ENCODE data around the gene MMP15. TPM values are rescaled to one million over a fixed set of nuclear protein-coding genes. Genes with fewer than 3 reads are reported as not detected.

Gene MMP15
- total and polyA plus RNA-seq, 2 of the 13 experiments (the other 11 are each of a cell fraction or from before 2014, with no cell fraction given) = 35.2 to 44.9 TPM

DNA sequence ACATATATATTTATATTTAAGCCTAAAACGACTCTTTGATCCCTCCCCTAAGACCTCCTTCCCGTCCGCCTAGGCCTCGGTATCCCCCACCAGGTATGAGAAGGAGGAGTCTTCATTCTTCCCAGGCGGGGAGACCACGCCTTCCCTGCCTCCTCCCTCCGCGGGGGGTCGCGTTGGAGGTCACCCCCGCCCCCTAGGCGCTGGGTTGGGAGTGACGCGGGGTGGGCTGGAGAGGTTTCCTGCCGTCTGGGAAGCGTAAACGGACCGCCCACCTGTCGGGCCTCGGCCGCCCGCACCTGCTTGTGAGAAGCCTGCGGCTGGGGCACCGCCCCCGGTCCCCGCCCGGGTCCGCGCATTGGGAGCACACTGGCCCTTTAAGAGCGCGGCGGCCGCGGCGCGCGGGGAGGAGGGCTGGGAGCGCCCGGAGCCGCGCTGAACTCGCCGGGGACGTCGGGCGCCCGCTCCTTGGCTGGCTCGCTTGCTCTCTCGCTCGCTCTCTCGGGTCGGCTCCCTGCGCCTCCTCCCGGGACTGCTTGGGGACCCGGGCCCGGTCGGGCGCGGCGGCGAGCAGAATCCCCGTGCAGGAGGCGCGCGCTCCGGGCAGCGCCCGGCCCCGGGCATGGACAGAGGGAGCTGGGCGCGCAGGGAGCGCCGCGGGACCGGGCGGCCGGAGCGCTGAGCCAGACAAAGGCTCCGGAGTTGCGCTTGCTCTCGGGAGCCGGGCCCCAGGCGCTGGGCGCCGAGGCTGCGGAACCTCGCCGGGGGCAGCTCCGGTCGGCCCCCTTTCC, at the start of gene MMP15 (continued):
- TF ChIP-seq ZNF256 (CRISPR knock-in tag; conservative IDR thresholded peaks at IDR 0.05) = no peak
- peak; percentile 53; the same call in 1 of the 2 replicates for TF ChIP-seq TEF (CRISPR knock-in tag; IDR thresholded peaks at IDR 0.05)
- TF ChIP-seq ZNF746 (CRISPR knock-in tag; IDR thresholded peaks at IDR 0.05) = peak; percentile 74
- peak; percentile 36; the same call in 1 of the 2 replicates for TF ChIP-seq NR2F2 (IDR thresholded peaks at IDR 0.05; ENCODE audit: borderline replicate concordance, low read depth)
- 0 out of 2 replicates have a peak, but pooled peaks have one; percentile 29 for TF ChIP-seq ZNF639 (CRISPR knock-in tag; conservative IDR thresholded peaks at IDR 0.05)
- peak; percentile 24; the same call in 1 of the 2 replicates for TF ChIP-seq HDAC2 (CRISPR knock-in tag; IDR thresholded peaks at IDR 0.05)
- no peak for TF ChIP-seq RFX1 (IDR thresholded peaks at IDR 0.05)
- TF ChIP-seq, protein P1, sequence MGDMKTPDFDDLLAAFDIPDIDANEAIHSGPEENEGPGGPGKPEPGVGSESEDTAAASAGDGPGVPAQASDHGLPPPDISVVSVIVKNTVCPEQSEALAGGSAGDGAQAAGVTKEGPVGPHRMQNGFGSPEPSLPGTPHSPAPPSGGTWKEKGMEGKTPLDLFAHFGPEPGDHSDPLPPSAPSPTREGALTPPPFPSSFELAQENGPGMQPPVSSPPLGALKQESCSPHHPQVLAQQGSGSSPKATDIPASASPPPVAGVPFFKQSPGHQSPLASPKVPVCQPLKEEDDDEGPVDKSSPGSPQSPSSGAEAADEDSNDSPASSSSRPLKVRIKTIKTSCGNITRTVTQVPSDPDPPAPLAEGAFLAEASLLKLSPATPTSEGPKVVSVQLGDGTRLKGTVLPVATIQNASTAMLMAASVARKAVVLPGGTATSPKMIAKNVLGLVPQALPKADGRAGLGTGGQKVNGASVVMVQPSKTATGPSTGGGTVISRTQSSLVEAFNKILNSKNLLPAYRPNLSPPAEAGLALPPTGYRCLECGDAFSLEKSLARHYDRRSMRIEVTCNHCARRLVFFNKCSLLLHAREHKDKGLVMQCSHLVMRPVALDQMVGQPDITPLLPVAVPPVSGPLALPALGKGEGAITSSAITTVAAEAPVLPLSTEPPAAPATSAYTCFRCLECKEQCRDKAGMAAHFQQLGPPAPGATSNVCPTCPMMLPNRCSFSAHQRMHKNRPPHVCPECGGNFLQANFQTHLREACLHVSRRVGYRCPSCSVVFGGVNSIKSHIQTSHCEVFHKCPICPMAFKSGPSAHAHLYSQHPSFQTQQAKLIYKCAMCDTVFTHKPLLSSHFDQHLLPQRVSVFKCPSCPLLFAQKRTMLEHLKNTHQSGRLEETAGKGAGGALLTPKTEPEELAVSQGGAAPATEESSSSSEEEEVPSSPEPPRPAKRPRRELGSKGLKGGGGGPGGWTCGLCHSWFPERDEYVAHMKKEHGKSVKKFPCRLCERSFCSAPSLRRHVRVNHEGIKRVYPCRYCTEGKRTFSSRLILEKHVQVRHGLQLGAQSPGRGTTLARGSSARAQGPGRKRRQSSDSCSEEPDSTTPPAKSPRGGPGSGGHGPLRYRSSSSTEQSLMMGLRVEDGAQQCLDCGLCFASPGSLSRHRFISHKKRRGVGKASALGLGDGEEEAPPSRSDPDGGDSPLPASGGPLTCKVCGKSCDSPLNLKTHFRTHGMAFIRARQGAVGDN (CRISPR knock-in tag; IDR thresholded peaks at IDR 0.05) = no peak
- peak; percentile 43; the same call in 1 of the 2 replicates for TF ChIP-seq POGZ (CRISPR knock-in tag; IDR thresholded peaks at IDR 0.05)
- TF ChIP-seq ZNF569 (CRISPR knock-in tag; IDR thresholded peaks at IDR 0.05; ENCODE audit: borderline replicate concordance) = peak; percentile 57; the same call in 1 of the 2 replicates
- TF ChIP-seq ZSCAN30 (CRISPR knock-in tag; IDR thresholded peaks at IDR 0.05) = no peak
- TF ChIP-seq ZNF788 (CRISPR knock-in tag; IDR thresholded peaks at IDR 0.05; ENCODE audit: borderline replicate concordance) = peak; percentile 49; the same call in 1 of the 2 replicates
- TF ChIP-seq MTA3 (CRISPR knock-in tag; IDR thresholded peaks at IDR 0.05) = no peak
- TF ChIP-seq KLF12 (CRISPR knock-in tag; IDR thresholded peaks at IDR 0.05; ENCODE audit: borderline replicate concordance) = peak; percentile 82; the same call in 1 of the 2 replicates
- TF ChIP-seq NFYB (CRISPR knock-in tag; IDR thresholded peaks at IDR 0.05) = peak; percentile 15; the same call in 1 of the 2 replicates
- no peak; the same call in 1 of the 2 replicates for TF ChIP-seq ZNF343 (CRISPR knock-in tag; IDR thresholded peaks at IDR 0.05)
- TF ChIP-seq GATA4 (IDR thresholded peaks at IDR 0.05; ENCODE audit: borderline replicate concordance, low read depth) = 0 out of 2 replicates have a peak, but pooled peaks have one; percentile 48
- TF ChIP-seq RNF2 (conservative IDR thresholded peaks at IDR 0.05; ENCODE audit: low read depth) = no peak
- TF ChIP-seq PBX3 (CRISPR knock-in tag; IDR thresholded peaks at IDR 0.05; ENCODE audit: borderline replicate concordance) = no peak; the same call in 1 of the 2 replicates
- TF ChIP-seq HNF4G (IDR thresholded peaks at IDR 0.05; ENCODE audit: borderline replicate concordance, low read depth, low read length) = peak; percentile 53; the same call in 1 of the 2 replicates
- TF ChIP-seq HNF4G (CRISPR knock-in tag; IDR thresholded peaks at IDR 0.05; ENCODE audit: borderline replicate concordance, low read depth) = peak; percentile 72
- no peak for TF ChIP-seq ZKSCAN5 (CRISPR knock-in tag; IDR thresholded peaks at IDR 0.05)
- peak; percentile 76; the same call in 1 of the 2 replicates for TF ChIP-seq NKX3-1 (CRISPR knock-in tag; IDR thresholded peaks at IDR 0.05)

Data from HepG2 (cell line).